ENCODE results near the gene RPL27A. TPM values are rescaled to one million over a fixed set of nuclear protein-coding genes. Genes with fewer than 3 reads are reported as not detected.

RPL27A gene
- total and polyA plus RNA-seq, 2 donors from 2014 or later = 664 to 2,260 TPM

DNA sequence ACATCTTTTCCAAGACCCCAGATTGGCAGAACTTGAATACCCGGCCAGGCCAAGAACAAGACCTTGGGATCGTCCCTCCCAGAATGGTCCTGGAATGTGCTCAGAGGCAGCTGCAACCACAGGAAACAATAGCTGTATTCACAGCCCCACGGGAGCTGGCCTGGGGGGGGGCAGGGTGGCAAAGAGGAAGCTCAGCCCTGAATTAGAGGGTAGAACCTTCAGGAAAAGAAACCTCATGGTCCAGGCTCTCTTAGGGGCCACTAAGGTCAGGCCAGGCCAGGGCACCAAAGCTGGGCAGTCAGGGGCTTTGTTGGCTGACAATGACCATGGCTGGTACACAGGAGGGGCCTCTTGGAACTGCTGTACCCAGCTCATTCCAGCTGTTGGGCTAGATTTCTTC is 17.3 kb downstream of the RPL27A start:
- Histone ChIP-seq H3K4me1 (ENCODE audit: control insufficient read depth in 2 of 3, insufficient read depth in 2 of 3, low read depth in 1 of 3, low read length in 3 of 3) (peaks cover 0 to 2% (median 0%) of the 10 kb centered on the region in 3 donors), H3K36me3 (ENCODE audit: control insufficient read depth in 2 of 3, insufficient read depth in 3 of 3, low read length in 3 of 3) (peaks cover 6 to 19% (median 19%) of the 10 kb centered on the region in 3 donors), H3K9me3 (ENCODE audit: control insufficient read depth in 2 of 3, insufficient read depth in 1 of 3, low read length in 3 of 3) (no peaks in the 10 kb centered on the region), H3K9ac (ENCODE audit: low read length in 3 of 3) (no peak overlapping the region), H3K27me3 (ENCODE audit: control insufficient read depth, insufficient read depth, low read length) (no peaks in the 10 kb centered on the region), H3K27ac (ENCODE audit: low read depth in 2 of 2, low read length in 2 of 2) (peak overlapping the region in 1 of 2 donors; percentile 20), H3K4me3 (ENCODE audit: low read length in 3 of 3) (no peak overlapping the region)
- DNase-seq (no peak), FAIRE-seq (no peak)
- TF ChIP-seq, protein P1, sequence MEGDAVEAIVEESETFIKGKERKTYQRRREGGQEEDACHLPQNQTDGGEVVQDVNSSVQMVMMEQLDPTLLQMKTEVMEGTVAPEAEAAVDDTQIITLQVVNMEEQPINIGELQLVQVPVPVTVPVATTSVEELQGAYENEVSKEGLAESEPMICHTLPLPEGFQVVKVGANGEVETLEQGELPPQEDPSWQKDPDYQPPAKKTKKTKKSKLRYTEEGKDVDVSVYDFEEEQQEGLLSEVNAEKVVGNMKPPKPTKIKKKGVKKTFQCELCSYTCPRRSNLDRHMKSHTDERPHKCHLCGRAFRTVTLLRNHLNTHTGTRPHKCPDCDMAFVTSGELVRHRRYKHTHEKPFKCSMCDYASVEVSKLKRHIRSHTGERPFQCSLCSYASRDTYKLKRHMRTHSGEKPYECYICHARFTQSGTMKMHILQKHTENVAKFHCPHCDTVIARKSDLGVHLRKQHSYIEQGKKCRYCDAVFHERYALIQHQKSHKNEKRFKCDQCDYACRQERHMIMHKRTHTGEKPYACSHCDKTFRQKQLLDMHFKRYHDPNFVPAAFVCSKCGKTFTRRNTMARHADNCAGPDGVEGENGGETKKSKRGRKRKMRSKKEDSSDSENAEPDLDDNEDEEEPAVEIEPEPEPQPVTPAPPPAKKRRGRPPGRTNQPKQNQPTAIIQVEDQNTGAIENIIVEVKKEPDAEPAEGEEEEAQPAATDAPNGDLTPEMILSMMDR (IDR thresholded peaks at IDR 0.05; ENCODE audit: borderline replicate concordance, extremely low read depth, insufficient read depth) = no peak
- intact Hi-C loops (cut with DNase I) = no loop called here

DNA sequence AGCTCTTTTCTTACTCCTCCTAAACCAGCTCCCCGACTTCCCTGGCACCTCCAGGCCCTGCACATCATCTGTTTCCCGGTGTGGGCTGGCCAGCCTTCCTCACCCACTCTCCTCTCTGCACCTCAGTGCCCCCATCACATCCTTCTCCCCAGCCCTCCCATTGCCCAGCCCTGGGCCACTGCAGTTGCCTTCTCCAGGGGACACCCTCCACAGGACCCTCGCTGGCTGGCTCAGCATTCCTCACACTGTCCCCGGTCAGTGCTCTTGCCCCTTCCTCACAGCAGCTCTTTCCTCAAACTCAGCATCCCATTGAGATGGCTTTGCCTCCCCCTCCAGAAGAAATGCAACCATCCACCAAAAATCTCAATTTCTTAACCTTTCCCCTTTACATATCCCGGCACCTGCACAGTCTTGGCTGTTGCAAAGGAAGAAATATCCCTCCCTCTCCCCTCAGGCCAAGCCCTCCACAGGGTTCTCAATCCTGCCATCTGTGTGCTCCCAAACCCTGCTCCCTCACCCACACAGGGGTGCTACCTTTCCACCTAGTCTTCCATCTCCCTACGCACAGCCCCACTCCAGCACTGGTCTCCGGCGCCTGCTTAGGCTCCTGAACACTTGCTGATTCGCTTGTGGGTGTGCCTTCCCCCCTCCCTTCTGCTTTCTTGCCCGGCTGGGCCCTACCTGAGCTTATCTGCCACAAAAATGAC is 19.5 kb downstream of the RPL27A start:
- no peak overlapping the region for H3K9ac ChIP-seq (ENCODE audit: low read length in 3 of 3)
- DNase-seq (no peak), FAIRE-seq (no peak)
- H3K36me3 ChIP-seq (ENCODE audit: control insufficient read depth in 2 of 3, insufficient read depth in 3 of 3, low read length in 3 of 3) = peaks cover 4 to 13% (median 6%) of the 10 kb centered on the region in 3 donors
- no peak overlapping the region for H3K27ac ChIP-seq (ENCODE audit: low read depth in 2 of 2, low read length in 2 of 2)
- no peak overlapping the region for H3K4me3 ChIP-seq (ENCODE audit: low read length in 3 of 3)
- TF ChIP-seq, protein P1 (IDR thresholded peaks at IDR 0.05; ENCODE audit: borderline replicate concordance, extremely low read depth, insufficient read depth) = no peak
- no peaks in the 10 kb centered on the region for H3K27me3 ChIP-seq (ENCODE audit: control insufficient read depth, insufficient read depth, low read length)
- no peaks in the 10 kb centered on the region for H3K9me3 ChIP-seq (ENCODE audit: control insufficient read depth in 2 of 3, insufficient read depth in 1 of 3, low read length in 3 of 3)
- peaks cover 0 to 2% (median 0%) of the 10 kb centered on the region in 3 donors for H3K4me1 ChIP-seq (ENCODE audit: control insufficient read depth in 2 of 3, insufficient read depth in 2 of 3, low read depth in 1 of 3, low read length in 3 of 3)
- intact Hi-C loops (cut with DNase I) = no loop called here

DNA sequence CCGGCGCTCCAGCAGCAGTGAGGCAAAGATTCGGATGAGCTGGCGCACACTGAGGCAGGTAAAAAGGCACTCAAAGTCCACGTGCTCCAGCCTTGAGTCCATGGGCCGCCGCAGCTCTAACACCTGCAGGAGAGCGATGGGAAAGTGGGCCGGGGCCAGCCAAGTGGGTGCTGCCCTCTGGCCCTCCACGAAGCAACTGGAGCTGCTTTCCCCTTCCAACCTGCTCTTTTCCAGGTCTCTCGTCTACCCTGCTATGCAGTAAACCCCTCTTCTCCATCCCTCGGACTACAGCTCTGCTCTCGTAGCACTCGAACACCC is 20.0 kb downstream of the RPL27A start:
- Histone ChIP-seq H3K9ac (ENCODE audit: low read length in 3 of 3) (no peak overlapping the region), H3K27ac (ENCODE audit: low read depth in 2 of 2, low read length in 2 of 2) (no peak overlapping the region), H3K4me3 (ENCODE audit: low read length in 3 of 3) (no peak overlapping the region), H3K4me1 (ENCODE audit: control insufficient read depth in 2 of 3, insufficient read depth in 2 of 3, low read depth in 1 of 3, low read length in 3 of 3) (peaks cover 0 to 2% (median 0%) of the 10 kb centered on the region in 3 donors), H3K27me3 (ENCODE audit: control insufficient read depth, insufficient read depth, low read length) (no peaks in the 10 kb centered on the region), H3K36me3 (ENCODE audit: control insufficient read depth in 2 of 3, insufficient read depth in 3 of 3, low read length in 3 of 3) (peaks cover under 1 to 13% (median 11%) of the 10 kb centered on the region in 3 donors), H3K9me3 (ENCODE audit: control insufficient read depth in 2 of 3, insufficient read depth in 1 of 3, low read length in 3 of 3) (no peaks in the 10 kb centered on the region)
- DNase-seq = no peak
- no peak for FAIRE-seq
- intact Hi-C loops (cut with DNase I) = no loop called here
- TF ChIP-seq, protein P1 (IDR thresholded peaks at IDR 0.05; ENCODE audit: borderline replicate concordance, extremely low read depth, insufficient read depth) = no peak
